GM12892 (cell line): ENCODE results near the gene CCDC33.

ENCODE experiments used
- POLR2A ChIP-seq: IDR thresholded peaks from 2 replicates; pipeline ENCODE4 v1.6.1; 2011; ENCODE audit warnings: low read depth, low read length, control low read depth
- TAF1 ChIP-seq: IDR thresholded peaks from 2 replicates; pipeline ENCODE4 v1.6.1; 2011; ENCODE audit warnings: low read depth, mild to moderate bottlenecking, control low read depth, low read length, borderline replicate concordance

GRCh38 chr15:74376825-74377581, 140.9 kb downstream of the CCDC33 start:
- TF ChIP-seq POLR2A (no peak), TAF1 (no peak)
